ENCODE measurements around the gene ITPR2.

GRCh38 chr12:26608706-26609105 lies 224.3 kb downstream of the ITPR2 start:
- TF ChIP-seq CHD2 (IDR thresholded peaks at IDR 0.05; ENCODE audit: low read length, partially characterized antibody) = no peak
- no peak for TF ChIP-seq MAX (IDR thresholded peaks at IDR 0.05; ENCODE audit: low read depth)
- TF ChIP-seq TEAD4 (IDR thresholded peaks at IDR 0.05; ENCODE audit: borderline replicate concordance, insufficient read depth) = no peak
- no peak for TF ChIP-seq YY1 (IDR thresholded peaks at IDR 0.05; ENCODE audit: low read depth)
- TF ChIP-seq USF2 (IDR thresholded peaks at IDR 0.05; ENCODE audit: borderline replicate concordance, low read depth, low read length) = no peak
- TF ChIP-seq TAF1 (IDR thresholded peaks at IDR 0.05; ENCODE audit: borderline replicate concordance, low read depth, low read length) = no peak
- TF ChIP-seq, protein P1, sequence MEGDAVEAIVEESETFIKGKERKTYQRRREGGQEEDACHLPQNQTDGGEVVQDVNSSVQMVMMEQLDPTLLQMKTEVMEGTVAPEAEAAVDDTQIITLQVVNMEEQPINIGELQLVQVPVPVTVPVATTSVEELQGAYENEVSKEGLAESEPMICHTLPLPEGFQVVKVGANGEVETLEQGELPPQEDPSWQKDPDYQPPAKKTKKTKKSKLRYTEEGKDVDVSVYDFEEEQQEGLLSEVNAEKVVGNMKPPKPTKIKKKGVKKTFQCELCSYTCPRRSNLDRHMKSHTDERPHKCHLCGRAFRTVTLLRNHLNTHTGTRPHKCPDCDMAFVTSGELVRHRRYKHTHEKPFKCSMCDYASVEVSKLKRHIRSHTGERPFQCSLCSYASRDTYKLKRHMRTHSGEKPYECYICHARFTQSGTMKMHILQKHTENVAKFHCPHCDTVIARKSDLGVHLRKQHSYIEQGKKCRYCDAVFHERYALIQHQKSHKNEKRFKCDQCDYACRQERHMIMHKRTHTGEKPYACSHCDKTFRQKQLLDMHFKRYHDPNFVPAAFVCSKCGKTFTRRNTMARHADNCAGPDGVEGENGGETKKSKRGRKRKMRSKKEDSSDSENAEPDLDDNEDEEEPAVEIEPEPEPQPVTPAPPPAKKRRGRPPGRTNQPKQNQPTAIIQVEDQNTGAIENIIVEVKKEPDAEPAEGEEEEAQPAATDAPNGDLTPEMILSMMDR (IDR thresholded peaks at IDR 0.05) = no peak
- no peak for TF ChIP-seq EZH2phosphoT487 (IDR thresholded peaks at IDR 0.05; ENCODE audit: borderline replicate concordance, low read depth)
- TF ChIP-seq JUND (IDR thresholded peaks at IDR 0.05) = no peak
- no peak for TF ChIP-seq SMC3 (IDR thresholded peaks at IDR 0.05; ENCODE audit: low read depth, low read length)
- TF ChIP-seq USF1 (IDR thresholded peaks at IDR 0.05; ENCODE audit: borderline replicate concordance, low read depth) = no peak
